Retinal pigment epithelial cell (primary cell): ENCODE data around the gene NOC3L.
A peak's percentile ranks its signal among the peaks of the same experiment; 100 is the strongest.

Experiments used
- DNase-seq: peaks from one replicate; pipeline ENCODE4 v3.0.0-alpha.2; 2010; ENCODE audit warnings: low read depth
- H3K4me3 ChIP-seq: 2 replicates; pipeline ENCODE4 v1.5.1; 2011; ENCODE audit warnings: mild to moderate bottlenecking, low read length, control low read depth, moderate library complexity
- CTCF ChIP-seq: conservative IDR thresholded peaks from 2 replicates; pipeline ENCODE4 v1.5.1; 2011; ENCODE audit warnings: low read depth, low read length, control low read depth, inconsistent platforms

NOC3L gene

DNA sequence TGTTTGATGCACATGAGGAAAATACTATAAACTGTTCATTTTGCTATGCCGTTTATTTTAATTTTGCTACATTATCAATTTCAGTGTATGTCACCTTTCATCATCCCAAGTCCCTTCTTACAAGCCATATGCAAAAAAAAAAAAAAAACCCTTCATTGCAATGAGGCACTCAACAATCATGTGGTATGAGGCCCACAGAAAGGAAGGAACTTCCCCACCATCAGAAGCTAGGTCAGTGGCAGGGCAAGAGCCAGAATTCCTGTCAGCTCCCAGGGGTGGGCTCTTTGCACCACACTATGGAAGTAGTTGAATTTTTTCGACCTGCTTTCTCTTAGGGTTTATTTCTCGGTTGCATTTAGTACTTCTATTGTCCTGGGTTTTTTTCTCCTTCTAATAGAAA, 75.4 kb downstream of the NOC3L start:
- no peak overlapping the region for H3K4me3 ChIP-seq
- peak; percentile 42 for DNase-seq
- no peak for TF ChIP-seq CTCF

GRCh38 chr10:94286901-94287300, 75.8 kb downstream of the NOC3L start:
- TF ChIP-seq CTCF: no peak
- DNase-seq: peak; percentile 62
- H3K4me3 ChIP-seq: peak overlapping the region; percentile 46

GRCh38 chr10:94285271-94285670, 77.5 kb downstream of the NOC3L start:
- DNase-seq: no peak
- peak overlapping the region; percentile 46 for H3K4me3 ChIP-seq
- TF ChIP-seq CTCF: no peak
